Fibroblast of pulmonary artery (primary cell): ENCODE measurements around the gene SDK2.

ENCODE experiments used
- DNase-seq: peaks from one replicate; pipeline ENCODE4 v3.0.0-alpha.2; 2010; ENCODE audit warnings: low read depth
- H3K4me3 ChIP-seq: replicated peaks from 2 replicates; pipeline ENCODE4 v1.5.1; 2011; ENCODE audit warnings: low read depth, mild to moderate bottlenecking, control low read depth, low read length, moderate library complexity
- CTCF ChIP-seq: IDR thresholded peaks from 2 replicates; pipeline ENCODE4 v1.5.1; 2011; ENCODE audit warnings: mild to moderate bottlenecking, control low read depth, low read length, inconsistent platforms; ENCODE audit errors: missing control alignments

The SDK2 gene

DNA sequence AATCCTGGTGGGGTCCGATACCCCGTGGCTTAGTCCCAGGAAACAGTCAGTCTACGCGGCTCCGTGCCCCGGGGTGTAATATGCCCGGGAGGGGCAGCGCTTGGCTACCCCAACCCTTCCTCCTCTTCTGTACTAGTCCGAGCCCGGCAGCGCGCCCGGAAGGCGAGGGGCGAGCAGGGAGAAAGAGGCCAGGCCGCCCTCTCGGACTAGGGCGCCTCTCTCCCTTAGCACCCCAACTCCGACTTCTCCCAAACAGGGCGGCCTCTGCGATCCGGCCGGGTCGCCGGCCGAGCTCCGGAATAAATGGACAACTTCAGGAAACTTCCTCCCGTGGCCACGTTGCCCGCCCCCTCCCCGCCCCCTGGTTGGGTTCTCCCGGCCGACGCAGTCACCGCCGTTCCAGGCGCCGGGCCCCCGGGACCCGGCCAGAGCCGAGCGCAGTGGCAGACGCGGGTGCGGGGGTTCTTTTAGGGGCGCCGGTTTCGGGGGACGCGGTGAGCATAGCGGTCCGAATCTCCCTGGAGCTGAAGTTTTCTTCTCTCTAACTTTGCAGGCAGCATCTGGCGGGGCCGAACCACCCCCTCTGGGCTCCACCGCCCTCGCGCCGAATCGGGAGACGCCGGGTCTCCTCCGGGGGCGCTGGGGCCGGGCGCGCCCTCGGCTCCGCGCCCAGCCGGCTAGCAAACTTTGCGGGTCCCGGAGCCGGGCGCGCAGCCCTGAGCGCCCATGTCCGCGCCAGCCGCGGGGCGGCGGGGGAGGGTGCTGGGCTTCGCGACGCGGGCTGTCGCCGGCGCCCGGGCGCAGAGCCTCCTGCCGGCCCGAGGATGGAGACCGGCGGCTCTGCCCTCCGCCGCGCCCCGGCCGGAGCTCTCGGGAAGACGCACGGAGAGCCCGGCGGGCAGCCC is at the start of gene SDK2:
Gene SDK2 (minus strand): TSS at position 301 of the 905 bp plus-strand sequence. CDS start 357 bp downstream, outside the sequence.
- TF ChIP-seq CTCF, result no peak
- no peak within 1 kb of the TSS for H3K4me3 ChIP-seq
- DNase-seq, result no peak

- H3K4me3 ChIP-seq, result no peak overlapping the region
- DNase-seq, result no peak
- TF ChIP-seq CTCF, result no peak
These were observed 48.8 kb upstream of the SDK2 start for GRCh38 chr17:73693071-73693470.

DNA sequence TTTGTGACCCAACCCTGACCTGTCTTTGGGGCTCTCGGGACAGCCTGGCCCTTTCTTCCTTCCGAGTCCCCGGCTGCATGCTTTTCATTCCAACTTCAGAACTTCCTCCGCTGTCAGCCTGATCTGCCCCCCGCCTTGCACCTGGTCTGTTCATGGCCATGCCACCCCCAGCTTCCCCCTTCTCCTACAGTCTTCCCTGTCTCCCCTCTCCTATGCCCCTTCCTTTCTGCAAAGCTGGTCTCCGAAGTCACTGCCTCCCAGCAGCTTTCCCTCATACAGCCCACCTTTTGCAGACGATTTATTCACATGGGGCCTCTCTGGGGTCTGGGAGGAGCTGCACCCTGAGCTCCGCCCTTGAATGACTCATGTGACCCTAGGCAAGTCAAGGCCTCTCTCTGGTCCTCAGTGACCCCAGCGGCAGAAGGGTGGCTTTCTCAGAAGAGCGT is 47.1 kb upstream of the SDK2 start:
- TF ChIP-seq CTCF, result no peak
- DNase-seq, result no peak
- no peak overlapping the region for H3K4me3 ChIP-seq

GRCh38 chr17:73690676-73691075 is 46.4 kb upstream of the SDK2 start:
- DNase-seq, result no peak
- H3K4me3 ChIP-seq, result no peak overlapping the region
- TF ChIP-seq CTCF, result no peak

DNA sequence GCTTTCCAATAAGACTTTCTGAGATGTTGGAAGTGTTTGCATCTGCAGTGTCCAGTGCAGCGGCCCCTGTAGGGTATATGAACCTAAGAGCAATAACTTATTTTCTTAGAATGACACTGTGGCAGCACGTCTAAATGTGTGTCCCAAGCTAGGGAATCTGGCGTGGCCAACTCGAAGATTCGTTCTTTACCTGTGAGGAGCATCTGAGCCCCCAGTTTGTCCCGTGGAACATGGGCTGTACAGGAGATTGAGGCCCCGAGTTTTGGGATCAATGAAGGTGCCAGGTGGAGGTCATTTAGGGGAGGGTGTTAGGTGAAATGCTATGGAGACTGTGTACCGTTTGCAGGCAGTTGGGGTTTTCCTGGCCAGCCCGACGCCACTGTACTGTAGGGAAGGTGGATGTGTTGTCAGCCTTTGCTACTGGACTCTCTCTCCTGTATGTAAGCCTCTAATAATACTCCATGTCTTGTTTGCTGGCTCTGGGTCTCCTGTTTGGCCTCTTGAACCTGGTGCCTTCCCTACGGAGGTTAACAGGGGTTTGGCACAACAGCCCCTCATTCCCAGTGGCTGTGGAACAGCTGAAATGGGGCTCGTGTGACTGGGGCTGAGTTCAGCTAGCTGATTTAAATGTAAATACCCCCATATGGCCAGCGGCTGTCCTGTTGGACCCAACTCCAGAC is 45.5 kb upstream of the SDK2 start:
- DNase-seq, result no peak
- TF ChIP-seq CTCF, result no peak
- H3K4me3 ChIP-seq, result no peak overlapping the region

DNA sequence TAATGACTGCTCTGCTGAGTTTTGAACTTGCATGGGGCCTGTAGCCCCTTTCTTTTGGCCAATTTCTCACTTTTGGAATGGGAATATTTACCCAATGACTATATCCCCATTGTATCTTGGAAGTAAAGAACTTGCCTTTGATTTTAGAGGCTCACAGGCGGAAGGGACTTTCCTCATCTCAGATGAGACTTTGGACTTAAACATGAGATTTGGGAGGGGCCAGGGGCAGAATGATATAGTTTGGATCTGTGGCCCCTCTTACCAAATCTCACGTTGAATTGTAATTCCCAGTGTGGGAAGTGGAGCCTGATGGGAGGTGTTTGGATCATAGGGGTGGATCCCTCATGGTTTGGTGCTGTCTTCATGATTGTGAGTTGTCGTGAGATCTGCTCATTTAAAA is 42.7 kb upstream of the SDK2 start:
- no peak overlapping the region for H3K4me3 ChIP-seq
- no peak for TF ChIP-seq CTCF
- DNase-seq, result no peak
